ENCODE results near the gene NDUFA12. TPM values are rescaled to one million over a fixed set of nuclear protein-coding genes. Genes with fewer than 3 reads are reported as not detected.

The NDUFA12 gene
- total RNA-seq, 2 donors from 2014 or later = 53.3 to 161 TPM

DNA sequence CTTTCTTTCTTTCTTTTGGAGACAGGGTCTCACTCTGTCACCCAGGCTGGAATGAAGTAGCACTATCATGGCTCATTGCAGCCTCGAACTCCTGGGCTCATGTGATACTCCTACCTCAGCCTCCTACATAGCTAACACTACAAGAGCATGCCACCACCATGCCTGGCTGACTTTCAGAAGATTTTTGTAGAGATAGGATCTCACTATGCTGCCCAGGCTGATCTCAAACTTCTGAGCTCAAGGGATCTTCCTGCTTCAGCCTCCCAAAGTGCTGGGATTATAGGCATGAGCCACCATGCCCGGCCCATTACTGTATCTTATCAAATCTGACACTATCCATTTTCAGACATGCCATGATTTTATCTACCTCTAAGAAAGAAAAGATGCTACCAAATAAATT is 31.6 kb downstream of the NDUFA12 start:
- no peaks in the 10 kb centered on the region for H3K9me3 Mint-ChIP-seq
- DNase-seq (ENCODE audit: low spot score) = no peak
- H3K27me3 Mint-ChIP-seq = no peaks in the 10 kb centered on the region
- H3K4me3 Mint-ChIP-seq = no peak overlapping the region
- ATAC-seq = no peak
- no peak overlapping the region for H3K27ac Mint-ChIP-seq
- no peaks in the 10 kb centered on the region for H3K36me3 Mint-ChIP-seq
- peaks cover 11 to 14% of the 10 kb centered on the region in 2 donors for H3K4me1 Mint-ChIP-seq (ENCODE audit: low read depth in 2 of 2)

DNA sequence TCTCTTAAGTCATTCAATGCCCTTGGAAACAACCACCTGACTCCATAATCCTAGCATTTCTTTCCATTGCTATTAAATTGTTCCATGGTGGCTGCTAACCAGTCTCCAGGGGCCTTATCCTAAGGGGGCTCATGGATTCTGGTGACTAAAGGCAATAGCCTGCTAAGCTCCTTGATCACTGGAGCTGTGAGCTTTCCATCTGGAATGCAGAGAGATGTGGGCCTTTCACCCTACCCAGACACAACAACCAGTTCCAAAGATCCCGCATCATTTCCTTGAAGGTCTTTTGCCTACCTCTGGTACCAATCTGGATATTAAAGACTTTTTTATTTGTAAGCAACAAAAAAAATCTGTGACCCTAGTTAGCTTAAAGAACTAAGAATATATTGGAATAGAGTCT is 32.9 kb downstream of the NDUFA12 start:
- Mint-ChIP-seq H3K4me3 (no peak overlapping the region), H3K4me1 (ENCODE audit: low read depth in 2 of 2) (peaks cover 11 to 14% of the 10 kb centered on the region in 2 donors), H3K27me3 (no peaks in the 10 kb centered on the region), H3K9me3 (no peaks in the 10 kb centered on the region), H3K36me3 (no peaks in the 10 kb centered on the region), H3K27ac (no peak overlapping the region)
- DNase-seq (ENCODE audit: low spot score) (no peak), ATAC-seq (no peak)

DNA sequence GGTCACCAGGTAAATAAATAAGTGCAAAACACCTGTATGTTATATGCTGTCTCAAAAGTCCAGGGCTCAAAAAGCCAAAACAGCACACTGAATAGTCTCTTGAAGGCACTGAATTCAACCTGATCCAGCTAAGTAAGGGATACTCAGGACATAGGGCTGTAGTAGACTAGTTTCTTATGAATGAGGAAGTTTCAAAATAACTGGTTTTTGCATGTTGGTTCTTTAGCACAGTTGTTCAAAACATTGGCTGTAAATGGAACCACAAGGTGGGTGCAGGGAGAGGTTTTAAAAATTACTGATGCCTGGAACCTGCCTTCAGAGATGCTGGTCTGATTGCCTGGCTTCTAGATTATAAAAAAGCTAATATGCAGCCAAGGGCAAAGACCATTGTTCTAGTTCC is 34.1 kb downstream of the NDUFA12 start:
- Mint-ChIP-seq H3K36me3 (no peaks in the 10 kb centered on the region), H3K27ac (peak overlapping the region in 1 of 2 donors; percentile 14), H3K27me3 (no peaks in the 10 kb centered on the region), H3K4me1 (ENCODE audit: low read depth in 2 of 2) (peaks cover 9 to 12% of the 10 kb centered on the region in 2 donors), H3K4me3 (no peak overlapping the region), H3K9me3 (no peaks in the 10 kb centered on the region)
- ATAC-seq (no peak), DNase-seq (ENCODE audit: low spot score) (no peak)

DNA sequence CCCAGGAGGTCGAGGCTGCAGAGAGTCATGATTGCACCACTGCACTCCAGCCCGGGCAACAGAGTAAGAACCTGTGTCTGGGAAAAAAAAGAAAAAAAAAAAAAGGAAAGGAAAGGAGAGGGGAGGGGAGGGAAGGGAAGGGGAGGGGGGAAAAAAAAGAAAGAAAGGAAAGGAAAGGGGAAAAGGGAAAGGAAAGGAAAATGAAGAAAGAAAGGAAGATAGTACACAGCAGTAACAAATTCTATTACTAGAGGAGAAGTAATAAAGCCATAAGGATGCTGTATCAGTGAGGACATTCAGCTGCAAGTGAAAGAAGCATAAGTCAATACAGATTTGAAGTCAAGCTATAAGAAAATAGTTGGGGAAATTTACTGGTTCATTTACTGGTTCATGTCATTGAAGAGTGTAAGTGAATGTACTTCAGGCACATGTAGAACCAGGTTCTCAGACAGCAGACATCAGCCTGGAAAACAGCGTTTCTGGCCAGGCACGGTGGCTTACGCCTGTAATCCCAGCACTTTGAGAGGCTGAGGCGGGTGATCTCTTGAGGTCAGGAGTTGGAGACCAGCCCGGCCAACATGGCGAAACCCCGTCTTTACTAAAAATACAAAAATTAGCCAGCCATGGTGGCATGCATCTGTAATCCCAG is 37.4 kb downstream of the NDUFA12 start:
- H3K4me1 Mint-ChIP-seq (ENCODE audit: low read depth in 2 of 2) = peaks cover 0 to 4% of the 10 kb centered on the region in 2 donors
- no peaks in the 10 kb centered on the region for H3K9me3 Mint-ChIP-seq
- no peak for DNase-seq (ENCODE audit: low spot score)
- H3K36me3 Mint-ChIP-seq = no peaks in the 10 kb centered on the region
- no peak overlapping the region for H3K4me3 Mint-ChIP-seq
- H3K27me3 Mint-ChIP-seq = no peaks in the 10 kb centered on the region
- peak overlapping the region in 1 of 2 donors; percentile 58 for H3K27ac Mint-ChIP-seq
- no peak for ATAC-seq

DNA sequence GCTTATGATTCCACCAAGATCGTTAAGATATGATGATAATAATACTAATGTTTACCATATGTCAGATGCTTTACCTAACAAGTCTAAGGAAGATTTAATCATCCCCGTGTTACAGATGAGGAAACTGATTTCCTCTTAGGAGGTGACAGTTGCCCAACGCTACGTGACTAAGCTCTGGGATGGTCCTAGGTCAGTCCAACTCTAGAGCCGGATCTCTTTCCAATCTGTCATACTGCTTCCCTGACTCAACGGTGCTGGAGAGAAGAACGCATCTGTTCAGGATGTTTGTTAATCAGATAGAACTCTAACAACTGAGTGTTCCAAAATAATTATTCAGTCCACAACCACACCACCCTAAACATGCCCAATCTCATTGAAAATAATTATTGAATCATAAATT is 39.8 kb downstream of the NDUFA12 start:
- no peaks in the 10 kb centered on the region for H3K9me3 Mint-ChIP-seq
- H3K36me3 Mint-ChIP-seq = no peaks in the 10 kb centered on the region
- peak overlapping the region in 1 of 2 donors; percentile 7 for H3K27ac Mint-ChIP-seq
- H3K27me3 Mint-ChIP-seq = no peaks in the 10 kb centered on the region
- peaks cover 0 to 2% of the 10 kb centered on the region in 2 donors for H3K4me1 Mint-ChIP-seq (ENCODE audit: low read depth in 2 of 2)
- no peak for DNase-seq (ENCODE audit: low spot score)
- ATAC-seq = no peak
- H3K4me3 Mint-ChIP-seq = no peak overlapping the region

DNA sequence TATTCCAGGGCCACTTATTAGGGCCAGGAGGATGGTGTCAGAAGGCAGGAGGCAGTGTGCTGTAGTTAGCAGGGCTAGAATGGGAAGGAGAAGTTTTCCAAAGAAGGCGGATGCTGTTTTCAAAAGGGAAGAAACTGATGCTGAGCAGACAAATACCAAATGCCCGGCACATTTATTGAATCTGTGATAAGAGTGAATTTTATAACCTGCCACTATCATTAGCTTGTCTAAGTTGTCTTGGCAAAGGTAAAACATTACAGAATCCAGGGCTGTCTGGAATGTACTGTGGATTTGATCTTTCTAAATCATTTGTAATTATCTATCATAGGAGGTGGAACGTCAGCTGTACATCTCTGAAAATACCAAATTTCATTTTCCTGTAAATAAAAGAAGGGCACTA is 40.8 kb downstream of the NDUFA12 start:
- no peaks in the 10 kb centered on the region for H3K27me3 Mint-ChIP-seq
- ATAC-seq = no peak
- no peak overlapping the region for H3K27ac Mint-ChIP-seq

DNA sequence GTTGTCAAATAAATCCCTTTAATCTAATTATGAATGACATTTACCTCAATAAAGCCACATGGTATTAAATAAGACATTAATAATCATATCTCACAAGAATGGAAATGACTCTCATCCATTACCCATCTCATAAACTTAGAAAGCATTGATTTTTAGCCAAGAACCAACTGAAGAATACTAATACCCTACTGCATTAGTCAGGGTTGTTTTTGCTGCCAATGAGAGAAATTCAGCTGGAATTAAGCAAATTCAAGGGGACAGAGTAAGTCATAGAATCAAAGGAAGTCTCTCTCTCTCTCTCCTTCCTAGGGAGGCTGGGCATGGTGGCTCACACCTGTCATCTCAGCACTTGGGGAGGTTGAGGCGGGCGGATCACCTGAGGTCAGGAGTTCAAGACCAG is 41.6 kb downstream of the NDUFA12 start:
- Mint-ChIP-seq H3K27me3 (no peaks in the 10 kb centered on the region), H3K36me3 (no peaks in the 10 kb centered on the region), H3K4me3 (no peak overlapping the region), H3K9me3 (no peaks in the 10 kb centered on the region), H3K27ac (peak overlapping the region in 1 of 2 donors; percentile 16), H3K4me1 (ENCODE audit: low read depth in 2 of 2) (peaks cover 0 to 3% of the 10 kb centered on the region in 2 donors)
- DNase-seq (ENCODE audit: low spot score) (no peak), ATAC-seq (no peak)

More for the DNA sequence above, 40.8 kb downstream of the NDUFA12 start:
- Mint-ChIP-seq H3K4me1 (ENCODE audit: low read depth in 2 of 2) (no peaks in the 10 kb centered on the region), H3K36me3 (no peaks in the 10 kb centered on the region), H3K9me3 (no peaks in the 10 kb centered on the region), H3K4me3 (no peak overlapping the region)
- no peak for DNase-seq (ENCODE audit: low spot score)

DNA sequence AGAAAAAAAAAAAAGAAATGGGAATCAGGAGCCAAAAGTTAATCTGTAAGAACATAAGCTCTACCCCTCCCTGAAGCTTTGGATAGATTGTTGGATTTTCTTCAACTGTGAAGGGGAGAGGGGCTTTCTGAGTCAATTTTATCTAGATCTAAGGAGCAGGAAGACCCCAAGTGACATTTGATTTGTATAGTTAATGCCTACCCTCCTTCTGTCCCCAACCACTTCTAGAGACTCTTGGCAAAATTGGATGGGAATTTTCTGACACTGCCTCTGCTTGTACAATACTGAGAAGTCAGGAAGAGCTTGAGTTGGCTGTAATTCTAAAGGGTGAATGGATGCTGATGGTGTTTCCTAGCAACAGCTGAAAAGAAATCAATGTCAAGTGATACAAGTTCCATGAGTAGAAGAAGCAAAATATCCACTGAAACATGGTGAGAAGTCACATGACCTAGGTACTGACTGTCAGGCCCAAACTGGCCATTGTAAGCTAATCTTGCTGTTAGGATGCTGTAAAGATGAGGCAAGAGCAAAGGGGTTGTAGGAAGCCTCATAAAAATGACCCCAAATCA is 42.2 kb downstream of the NDUFA12 start:
- Mint-ChIP-seq H3K36me3 (no peaks in the 10 kb centered on the region), H3K27ac (peak overlapping the region in 1 of 2 donors; percentile 16), H3K4me1 (ENCODE audit: low read depth in 2 of 2) (peaks cover 4 to 9% of the 10 kb centered on the region in 2 donors), H3K9me3 (no peaks in the 10 kb centered on the region), H3K27me3 (no peaks in the 10 kb centered on the region), H3K4me3 (no peak overlapping the region)
- DNase-seq (ENCODE audit: low spot score) (no peak), ATAC-seq (no peak)

DNA sequence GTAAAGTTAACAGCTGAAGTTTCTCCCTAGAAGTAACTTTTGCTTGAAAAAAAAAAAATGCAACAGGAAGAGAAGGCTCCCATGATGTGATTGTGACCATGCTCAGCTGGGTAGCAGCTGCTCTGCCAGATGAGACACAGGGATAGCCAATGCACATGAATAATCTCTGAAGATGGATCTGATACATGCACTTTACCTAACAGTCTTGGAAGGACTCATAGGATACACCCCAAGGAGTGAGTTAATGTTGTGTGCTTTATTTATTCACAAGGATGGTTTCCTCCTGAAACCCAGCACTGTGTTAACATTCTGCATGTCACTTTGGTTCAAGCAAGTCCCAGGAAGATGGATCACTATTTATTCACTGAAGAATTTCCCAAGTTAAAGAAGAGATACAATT is 46.5 kb downstream of the NDUFA12 start:
- no peaks in the 10 kb centered on the region for H3K36me3 Mint-ChIP-seq
- peaks cover 0 to 7% of the 10 kb centered on the region in 2 donors for H3K27me3 Mint-ChIP-seq
- no peaks in the 10 kb centered on the region for H3K9me3 Mint-ChIP-seq
- H3K27ac Mint-ChIP-seq = peak overlapping the region in 1 of 2 donors; percentile 48
- no peak for DNase-seq (ENCODE audit: low spot score)
- H3K4me1 Mint-ChIP-seq (ENCODE audit: low read depth in 2 of 2) = peaks cover 22 to 28% of the 10 kb centered on the region in 2 donors
- no peak for ATAC-seq
- H3K4me3 Mint-ChIP-seq = no peak overlapping the region

DNA sequence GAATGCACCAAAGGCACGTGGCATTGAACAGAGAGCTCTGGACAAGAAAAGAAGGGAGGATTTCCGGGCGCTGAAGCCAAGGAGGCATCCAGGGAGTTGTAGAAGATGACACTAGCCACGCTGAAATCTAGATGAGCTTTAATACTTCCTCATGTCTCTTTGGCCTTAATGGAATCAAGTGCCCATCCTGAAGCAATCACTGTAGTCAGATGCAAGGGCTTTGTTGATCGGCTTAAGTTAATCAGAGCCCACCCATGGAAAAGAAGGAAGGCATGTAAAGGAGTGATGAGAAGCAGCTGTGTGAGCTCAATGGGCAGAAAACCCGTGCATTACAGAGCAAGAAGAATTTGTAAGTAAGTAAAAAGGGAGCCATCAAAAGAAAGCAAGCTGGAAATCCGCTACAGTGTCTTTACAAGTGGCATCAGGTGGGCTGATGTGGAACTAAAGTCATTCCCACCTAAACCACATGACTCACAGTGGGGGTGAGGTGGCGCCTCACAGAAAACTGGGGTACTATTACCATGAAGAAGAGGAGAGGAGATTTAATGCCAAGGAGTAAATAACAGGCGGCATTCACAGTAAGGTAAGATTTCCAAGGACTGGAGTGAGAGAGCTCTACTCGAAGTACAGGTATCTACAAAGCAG is 48.4 kb downstream of the NDUFA12 start:
- H3K27ac Mint-ChIP-seq = no peak overlapping the region
- no peak overlapping the region for H3K4me3 Mint-ChIP-seq
- no peak for DNase-seq (ENCODE audit: low spot score)
- H3K4me1 Mint-ChIP-seq (ENCODE audit: low read depth in 2 of 2) = peaks cover 24 to 33% of the 10 kb centered on the region in 2 donors
- ATAC-seq = no peak
- H3K27me3 Mint-ChIP-seq = peaks cover 0 to 7% of the 10 kb centered on the region in 2 donors
- H3K36me3 Mint-ChIP-seq = no peaks in the 10 kb centered on the region
- no peaks in the 10 kb centered on the region for H3K9me3 Mint-ChIP-seq

DNA sequence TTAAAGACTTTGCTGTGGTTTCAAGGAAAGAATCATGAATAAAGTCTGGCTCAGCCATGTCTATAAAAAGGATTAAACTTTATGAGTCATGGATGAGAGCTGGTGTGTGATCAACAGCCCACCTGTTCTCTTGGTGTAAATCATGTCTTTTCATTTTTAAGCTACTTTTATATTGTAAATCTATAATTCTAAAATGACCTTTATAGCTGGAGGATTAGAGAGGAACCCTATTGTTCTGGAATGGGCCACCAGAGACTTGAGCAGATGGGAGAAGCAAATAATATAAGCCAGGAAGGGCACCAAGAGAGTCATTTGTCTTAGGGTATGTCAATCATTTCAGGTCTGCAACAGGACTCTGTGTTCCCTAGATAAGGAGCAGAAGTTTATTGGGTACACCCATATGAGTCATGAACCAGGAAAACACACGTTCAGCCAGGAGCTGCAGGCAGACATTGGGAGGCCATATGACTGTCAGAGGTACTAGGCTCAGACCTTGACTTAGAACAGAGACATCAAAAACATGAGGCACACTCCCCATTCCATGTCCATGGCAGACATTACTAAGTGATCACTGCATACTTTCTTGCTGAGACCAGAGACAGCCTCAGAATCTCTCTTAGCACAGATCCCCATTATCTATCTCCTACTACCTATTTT is 49.3 kb downstream of the NDUFA12 start:
- ATAC-seq (no peak), DNase-seq (ENCODE audit: low spot score) (no peak)
- H3K27me3 Mint-ChIP-seq = peaks cover 0 to 7% of the 10 kb centered on the region in 2 donors
- H3K4me1 Mint-ChIP-seq (ENCODE audit: low read depth in 2 of 2) = peaks cover 24 to 37% of the 10 kb centered on the region in 2 donors
- H3K36me3 Mint-ChIP-seq = no peaks in the 10 kb centered on the region
- no peaks in the 10 kb centered on the region for H3K9me3 Mint-ChIP-seq
- no peak overlapping the region for H3K27ac Mint-ChIP-seq
- H3K4me3 Mint-ChIP-seq = no peak overlapping the region

DNA sequence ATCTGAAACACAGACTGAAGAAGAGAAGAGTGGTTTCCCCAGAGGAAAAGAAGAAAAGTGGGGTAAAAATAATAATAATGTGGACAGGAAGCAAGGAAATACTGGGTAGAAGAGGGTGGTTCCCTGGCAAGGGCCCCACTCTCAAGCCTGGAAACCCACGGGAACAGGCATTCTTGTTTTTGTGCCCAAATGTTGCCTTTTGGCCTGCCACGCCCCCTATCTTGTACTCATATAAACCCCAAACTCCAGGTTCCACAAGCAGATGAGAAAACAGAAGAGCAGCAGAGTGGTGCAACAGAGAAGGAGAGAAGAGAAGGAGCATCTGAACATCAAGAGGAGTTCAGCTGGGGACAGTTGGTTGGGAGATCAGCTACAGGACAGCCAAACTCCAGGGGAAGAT is 51.2 kb downstream of the NDUFA12 start:
- Mint-ChIP-seq H3K4me1 (ENCODE audit: low read depth in 2 of 2) (peaks cover 24 to 45% of the 10 kb centered on the region in 2 donors), H3K9me3 (no peaks in the 10 kb centered on the region), H3K4me3 (no peak overlapping the region), H3K27me3 (peaks cover 0 to 7% of the 10 kb centered on the region in 2 donors), H3K27ac (peak overlapping the region in 1 of 2 donors; percentile 59), H3K36me3 (no peaks in the 10 kb centered on the region)
- DNase-seq (ENCODE audit: low spot score) (no peak), ATAC-seq (no peak)

DNA sequence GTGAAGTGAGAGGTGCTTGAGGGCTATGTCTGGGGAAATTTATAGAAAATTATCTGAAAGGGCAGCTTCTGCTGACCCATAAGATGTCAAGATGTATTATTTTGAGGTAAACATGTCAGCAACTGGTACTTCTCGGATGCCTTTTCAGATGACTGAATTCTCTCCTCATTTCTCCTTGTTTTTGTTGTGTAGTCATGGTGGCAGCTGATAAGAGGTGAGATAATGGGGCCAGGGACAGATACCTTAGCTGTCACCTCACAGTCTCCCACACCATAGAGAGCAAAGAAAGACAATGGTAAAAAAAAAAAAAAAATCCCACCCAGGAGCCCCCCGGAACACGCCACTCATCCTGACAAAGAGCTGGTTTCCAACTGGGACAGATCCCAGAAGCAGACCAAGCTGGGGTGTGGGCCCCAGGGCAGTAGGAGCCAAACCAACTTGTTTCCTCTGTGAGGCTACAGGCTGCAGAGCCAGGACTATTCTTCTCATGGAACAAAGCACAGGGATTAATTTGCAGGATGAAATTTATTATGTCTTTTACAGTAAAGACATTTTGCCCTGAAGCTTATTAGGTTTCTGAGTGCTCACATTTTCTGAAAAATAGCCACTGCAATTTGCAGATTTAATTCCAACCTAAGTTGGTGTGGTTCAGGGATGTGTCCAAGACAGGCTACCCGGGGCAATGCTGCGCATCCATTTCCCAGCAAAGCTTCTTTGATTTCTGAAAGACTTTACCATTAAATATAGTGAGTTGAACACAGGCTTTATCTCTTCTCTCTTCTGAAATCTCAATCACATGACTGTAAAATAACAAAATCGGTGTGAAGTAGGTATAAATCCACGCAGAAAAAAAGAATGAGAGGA is 52.2 kb downstream of the NDUFA12 start:
- no peak overlapping the region for H3K4me3 Mint-ChIP-seq
- ATAC-seq (no peak), DNase-seq (ENCODE audit: low spot score) (no peak)
- H3K27ac Mint-ChIP-seq = no peak overlapping the region
- H3K36me3 Mint-ChIP-seq = no peaks in the 10 kb centered on the region
- H3K4me1 Mint-ChIP-seq (ENCODE audit: low read depth in 2 of 2) = peaks cover 20 to 36% of the 10 kb centered on the region in 2 donors
- no peaks in the 10 kb centered on the region for H3K9me3 Mint-ChIP-seq
- peaks cover 0 to 7% of the 10 kb centered on the region in 2 donors for H3K27me3 Mint-ChIP-seq

Measured in natural killer cell treated with Interleukin-12 subunit alpha and Interleukin-12 subunit beta and Interleukin-15 and Interleukin-18, amount 100 ng/mL, for 72 hours (primary cell).